ENCODE data around the gene OTOF. TPM values are rescaled to one million over a fixed set of nuclear protein-coding genes. Genes with fewer than 3 reads are reported as not detected.

Gene OTOF
- total RNA-seq, 1 donor: 0.10 TPM

GRCh38 chr2:26479789-26480565, 2.1 kb upstream of the OTOF start:
- Histone ChIP-seq H3K4me3 (ENCODE audit: low read length) (no peak overlapping the region), H3K27me3 (ENCODE audit: insufficient read depth, low read length) (no peaks in the 10 kb centered on the region), H3K9me3 (ENCODE audit: low read depth, low read length) (no peaks in the 10 kb centered on the region), H3K4me1 (ENCODE audit: insufficient read depth, low read length) (no peaks in the 10 kb centered on the region)

GRCh38 chr2:26479131-26479788, 1.3 kb upstream of the OTOF start:
- Histone ChIP-seq H3K9me3 (ENCODE audit: low read depth, low read length) (no peaks in the 10 kb centered on the region), H3K27me3 (ENCODE audit: insufficient read depth, low read length) (no peaks in the 10 kb centered on the region), H3K4me3 (ENCODE audit: low read length) (no peak overlapping the region), H3K4me1 (ENCODE audit: insufficient read depth, low read length) (no peaks in the 10 kb centered on the region)

GRCh38 chr2:26478366-26478765, 442 bp upstream of the OTOF start:
- no peaks in the 10 kb centered on the region for H3K4me1 ChIP-seq (ENCODE audit: insufficient read depth, low read length)
- no peaks in the 10 kb centered on the region for H3K27me3 ChIP-seq (ENCODE audit: insufficient read depth, low read length)
- no peak overlapping the region for H3K4me3 ChIP-seq (ENCODE audit: low read length)
- no peaks in the 10 kb centered on the region for H3K9me3 ChIP-seq (ENCODE audit: low read depth, low read length)

- Histone ChIP-seq H3K27me3 (ENCODE audit: insufficient read depth, low read length) (no peaks in the 10 kb centered on the region), H3K9me3 (ENCODE audit: low read depth, low read length) (no peaks in the 10 kb centered on the region), H3K4me3 (ENCODE audit: low read length) (no peak overlapping the region), H3K4me1 (ENCODE audit: insufficient read depth, low read length) (no peaks in the 10 kb centered on the region)
Observed at GRCh38 chr2:26477126-26477910, 606 bp downstream of the OTOF start.

GRCh38 chr2:26475832-26476501, 2.0 kb downstream of the OTOF start:
- Histone ChIP-seq H3K27me3 (ENCODE audit: insufficient read depth, low read length) (no peaks in the 10 kb centered on the region), H3K4me1 (ENCODE audit: insufficient read depth, low read length) (no peaks in the 10 kb centered on the region), H3K4me3 (ENCODE audit: low read length) (no peak overlapping the region), H3K9me3 (ENCODE audit: low read depth, low read length) (no peaks in the 10 kb centered on the region)

DNA sequence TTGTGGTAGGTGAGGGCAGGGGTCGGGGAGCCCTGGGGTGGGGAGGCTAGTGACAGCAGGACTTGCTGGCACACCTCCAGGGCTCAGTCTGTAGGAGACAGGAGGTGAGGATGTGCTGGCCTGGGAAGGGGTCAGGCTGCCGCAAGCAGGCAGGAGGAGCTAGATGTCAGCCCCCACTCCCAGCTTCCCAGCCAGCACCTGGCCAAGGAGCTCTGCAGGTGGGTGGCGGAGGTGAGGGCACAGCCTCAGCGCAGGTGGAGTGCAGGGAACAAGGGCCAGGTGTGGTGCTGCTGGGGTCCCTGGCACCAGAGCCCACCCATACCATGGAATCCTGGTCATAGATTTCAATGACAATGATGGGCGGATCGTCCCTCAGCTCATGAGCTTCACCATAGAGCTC, 2.9 kb downstream of the OTOF start:
- no peaks in the 10 kb centered on the region for H3K9me3 ChIP-seq (ENCODE audit: low read depth, low read length)
- H3K27me3 ChIP-seq (ENCODE audit: insufficient read depth, low read length): no peaks in the 10 kb centered on the region
- no peak overlapping the region for H3K4me3 ChIP-seq (ENCODE audit: low read length)
- no peaks in the 10 kb centered on the region for H3K4me1 ChIP-seq (ENCODE audit: insufficient read depth, low read length)

DNA sequence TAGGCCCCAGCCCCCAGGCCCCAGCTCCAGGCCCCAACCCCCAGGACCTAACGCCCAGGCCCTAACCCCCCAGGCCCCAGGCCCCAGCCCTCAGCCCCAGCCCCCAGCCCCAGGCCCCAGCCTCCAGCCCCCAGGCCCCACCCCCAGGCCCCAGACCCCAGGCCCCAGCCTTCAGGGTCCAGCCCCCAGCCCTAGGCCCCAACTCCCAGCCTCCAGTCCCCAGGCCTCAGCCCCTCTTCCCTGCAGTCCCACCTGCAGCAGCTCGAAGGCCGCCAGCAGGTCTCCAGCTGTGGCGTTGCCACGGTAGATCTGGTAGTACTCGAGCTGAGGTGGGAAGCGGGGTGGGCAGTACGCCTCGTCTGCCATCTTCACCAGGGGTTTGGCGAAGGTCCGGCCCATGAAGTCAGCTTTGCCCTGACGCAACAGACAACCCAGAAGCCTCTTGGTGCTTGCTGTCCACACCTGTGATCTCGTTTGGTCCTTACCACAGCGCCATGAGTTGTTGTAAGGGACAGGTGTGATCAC, 3.6 kb downstream of the OTOF start:
- H3K9me3 ChIP-seq (ENCODE audit: low read depth, low read length): no peaks in the 10 kb centered on the region
- no peaks in the 10 kb centered on the region for H3K4me1 ChIP-seq (ENCODE audit: insufficient read depth, low read length)
- H3K4me3 ChIP-seq (ENCODE audit: low read length): no peak overlapping the region
- no peaks in the 10 kb centered on the region for H3K27me3 ChIP-seq (ENCODE audit: insufficient read depth, low read length)

- Histone ChIP-seq H3K9me3 (ENCODE audit: low read depth, low read length) (no peaks in the 10 kb centered on the region), H3K27me3 (ENCODE audit: insufficient read depth, low read length) (no peaks in the 10 kb centered on the region), H3K4me3 (ENCODE audit: low read length) (no peak overlapping the region), H3K4me1 (ENCODE audit: insufficient read depth, low read length) (no peaks in the 10 kb centered on the region)
Observed at GRCh38 chr2:26473796-26474195, 4.1 kb downstream of the OTOF start.

GRCh38 chr2:26472821-26473655, 4.9 kb downstream of the OTOF start:
- Histone ChIP-seq H3K4me3 (ENCODE audit: low read length) (no peak overlapping the region), H3K9me3 (ENCODE audit: low read depth, low read length) (no peaks in the 10 kb centered on the region), H3K27me3 (ENCODE audit: insufficient read depth, low read length) (no peaks in the 10 kb centered on the region), H3K4me1 (ENCODE audit: insufficient read depth, low read length) (no peaks in the 10 kb centered on the region)

DNA sequence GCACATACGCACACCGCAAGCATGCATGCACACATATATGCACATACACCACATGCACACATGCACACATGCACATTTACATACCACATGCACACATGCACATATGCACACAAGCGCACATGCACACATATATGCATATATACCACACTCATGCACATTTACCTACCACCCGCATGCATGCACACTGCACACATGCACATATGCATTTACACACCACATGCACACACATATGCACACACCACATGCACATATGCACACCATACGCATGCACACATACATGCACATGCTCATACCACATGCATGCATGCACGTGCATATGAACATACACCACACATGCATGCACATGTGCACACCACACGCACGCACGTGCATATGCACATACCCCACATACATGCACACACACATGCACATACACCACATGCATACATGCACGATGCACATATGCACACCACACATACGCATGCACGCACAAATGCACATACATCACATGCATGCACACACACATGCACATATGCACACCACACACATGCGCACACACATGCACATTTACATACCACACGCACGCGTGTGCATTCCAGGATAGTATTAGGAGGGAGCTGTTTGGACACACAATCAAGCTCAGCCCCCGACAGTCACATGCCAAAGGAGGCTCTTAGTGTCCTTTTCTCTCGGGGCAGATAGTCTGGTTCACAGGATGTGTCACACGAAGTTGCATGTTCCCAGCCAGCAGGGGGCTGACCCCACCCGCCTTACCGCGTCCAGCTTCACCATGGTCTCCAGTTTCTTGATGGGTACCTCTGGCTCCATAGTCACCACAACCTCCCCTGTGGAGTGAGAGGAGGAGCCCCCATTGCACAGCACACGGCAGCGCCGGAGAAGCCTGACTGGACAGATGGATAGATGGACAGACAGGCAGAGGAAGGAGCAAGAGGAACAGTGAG, 5.9 kb downstream of the OTOF start:
- Histone ChIP-seq H3K4me1 (ENCODE audit: insufficient read depth, low read length) (no peaks in the 10 kb centered on the region), H3K27me3 (ENCODE audit: insufficient read depth, low read length) (no peaks in the 10 kb centered on the region), H3K4me3 (ENCODE audit: low read length) (no peak overlapping the region), H3K9me3 (ENCODE audit: low read depth, low read length) (no peaks in the 10 kb centered on the region)

DNA sequence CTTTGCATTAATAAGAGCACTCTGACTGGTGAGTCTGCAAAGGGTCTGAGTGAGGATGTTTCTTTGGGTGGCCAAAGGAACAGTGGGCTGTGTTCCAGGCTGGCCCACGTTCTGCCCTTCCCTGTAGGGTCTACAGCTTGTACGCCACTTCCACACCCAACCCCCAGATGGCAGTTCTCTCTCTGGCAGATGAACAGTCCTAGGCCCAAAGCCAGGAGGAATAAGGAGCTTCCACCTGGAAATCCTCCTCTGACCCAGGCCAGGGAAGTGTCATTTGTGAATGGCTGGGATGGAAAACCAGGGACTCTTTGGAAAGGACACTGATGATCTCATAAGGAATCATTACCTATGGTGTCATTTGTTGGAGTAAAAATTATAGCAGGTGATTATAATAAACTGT, 6.6 kb downstream of the OTOF start:
- no peaks in the 10 kb centered on the region for H3K4me1 ChIP-seq (ENCODE audit: insufficient read depth, low read length)
- no peaks in the 10 kb centered on the region for H3K27me3 ChIP-seq (ENCODE audit: insufficient read depth, low read length)
- H3K4me3 ChIP-seq (ENCODE audit: low read length): no peak overlapping the region
- no peaks in the 10 kb centered on the region for H3K9me3 ChIP-seq (ENCODE audit: low read depth, low read length)

DNA sequence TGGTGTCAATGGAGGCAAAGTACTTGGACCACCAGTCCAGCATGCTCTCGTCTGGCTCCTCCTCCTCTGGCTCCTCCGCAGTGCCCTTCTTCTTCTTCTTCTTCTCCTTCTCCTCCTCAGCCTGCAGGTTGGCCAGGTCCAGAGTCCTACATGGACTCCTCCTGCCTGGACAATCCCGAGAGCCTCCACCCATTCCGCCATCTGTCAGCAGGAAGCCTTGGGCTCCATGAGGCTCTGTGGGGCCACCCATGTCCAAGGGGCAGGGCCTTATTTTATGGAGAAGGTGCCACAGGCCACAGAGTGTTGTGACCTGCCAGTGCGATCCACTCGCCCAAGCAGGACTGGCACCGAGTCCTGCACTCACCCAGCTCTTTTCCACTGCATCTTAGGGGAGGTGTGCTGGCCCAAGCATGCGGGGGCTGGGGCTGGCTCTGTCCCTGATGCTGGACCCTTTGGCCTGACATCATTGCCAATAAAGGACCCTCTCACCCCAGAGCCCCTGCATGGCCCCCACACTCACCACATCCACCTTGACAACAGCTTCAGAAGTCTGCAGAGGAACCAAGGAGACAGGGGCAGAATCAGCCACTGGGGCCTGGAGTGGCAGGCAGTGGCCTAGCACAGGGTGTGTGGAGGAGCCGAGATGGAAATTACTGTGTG, 7.2 kb downstream of the OTOF start:
- no peak overlapping the region for H3K4me3 ChIP-seq (ENCODE audit: low read length)
- no peaks in the 10 kb centered on the region for H3K4me1 ChIP-seq (ENCODE audit: insufficient read depth, low read length)
- H3K9me3 ChIP-seq (ENCODE audit: low read depth, low read length): no peaks in the 10 kb centered on the region
- H3K27me3 ChIP-seq (ENCODE audit: insufficient read depth, low read length): no peaks in the 10 kb centered on the region

DNA sequence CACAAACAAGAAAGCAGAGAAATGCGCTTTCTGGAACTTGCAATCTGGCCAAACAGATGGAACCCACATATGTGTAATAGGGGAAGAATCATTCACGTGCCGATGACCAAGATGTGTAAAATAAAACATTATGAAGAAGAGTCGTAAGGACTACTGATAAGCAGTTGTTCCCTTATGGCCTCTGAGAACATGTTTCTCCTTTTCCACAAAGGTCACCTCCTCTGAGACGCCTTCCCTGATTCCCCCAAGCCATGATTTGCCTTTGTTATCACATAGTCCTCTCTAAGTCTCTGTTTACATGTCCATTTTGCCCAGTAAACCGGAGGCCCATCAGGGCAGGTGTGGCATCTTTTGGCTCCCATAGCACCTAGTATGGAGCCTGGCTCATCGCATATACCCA, 8.0 kb downstream of the OTOF start:
- H3K4me3 ChIP-seq (ENCODE audit: low read length): no peak overlapping the region

More for the DNA sequence above, 8.0 kb downstream of the OTOF start:
- H3K4me1 ChIP-seq (ENCODE audit: insufficient read depth, low read length): no peaks in the 10 kb centered on the region
- no peaks in the 10 kb centered on the region for H3K27me3 ChIP-seq (ENCODE audit: insufficient read depth, low read length)
- no peaks in the 10 kb centered on the region for H3K9me3 ChIP-seq (ENCODE audit: low read depth, low read length)
